SK-N-MC (cell line): ENCODE results near the gene DDAH2.

Experiments
- DNase-seq: peaks from one replicate; pipeline ENCODE4 v3.0.0-alpha.2; 2011; ENCODE audit warnings: low read depth, low spot score
- H3K27ac ChIP-seq: fragments of 200-600 bp; sonication (generic); 2 replicates; pipeline ENCODE4 v1.5.1; 2016; ENCODE audit warnings: mixed run types
- H3K36me3 ChIP-seq: fragments of 200-600 bp; sonication (generic); 2 replicates; pipeline ENCODE4 v1.6.1; 2017; ENCODE audit warnings: antibody characterized with exemption, low read length, mixed read lengths; ENCODE audit not compliant: insufficient read depth
- H3K4me3 ChIP-seq: fragments of 200-600 bp; sonication (generic); 2 replicates; pipeline ENCODE4 v1.5.1; 2016
- H3K9ac ChIP-seq: fragments of 200-600 bp; sonication (generic); 2 replicates; pipeline ENCODE4 v1.8.0; 2017; ENCODE audit warnings: mixed run types, mixed read lengths; ENCODE audit not compliant: insufficient read length
- H3K9me3 ChIP-seq: fragments of 200-600 bp; sonication (generic); 2 replicates; pipeline ENCODE4 v1.6.1; 2017; ENCODE audit warnings: low read depth, mild to moderate bottlenecking, antibody characterized with exemption, low read length, moderate library complexity, mixed read lengths
- EZH2 ChIP-seq: fragments of 200-600 bp; sonication (generic); IDR thresholded peaks from one replicate; pipeline ENCODE4 v1.6.1; 2017; ENCODE audit warnings: antibody characterized with exemption
- FOXP2 ChIP-seq: optimal IDR thresholded peaks from 2 replicates; pipeline ENCODE3; 2011; ENCODE audit warnings: mild to moderate bottlenecking, moderate library complexity; ENCODE audit not compliant: insufficient read depth; ENCODE audit errors: extremely low read length, control extremely low read depth
- POLR2AphosphoS5 ChIP-seq: IDR thresholded peaks from 2 replicates; pipeline ENCODE4 v1.6.1; 2012; ENCODE audit warnings: mild to moderate bottlenecking, low read depth, low read length, borderline replicate concordance

The DDAH2 gene

DNA sequence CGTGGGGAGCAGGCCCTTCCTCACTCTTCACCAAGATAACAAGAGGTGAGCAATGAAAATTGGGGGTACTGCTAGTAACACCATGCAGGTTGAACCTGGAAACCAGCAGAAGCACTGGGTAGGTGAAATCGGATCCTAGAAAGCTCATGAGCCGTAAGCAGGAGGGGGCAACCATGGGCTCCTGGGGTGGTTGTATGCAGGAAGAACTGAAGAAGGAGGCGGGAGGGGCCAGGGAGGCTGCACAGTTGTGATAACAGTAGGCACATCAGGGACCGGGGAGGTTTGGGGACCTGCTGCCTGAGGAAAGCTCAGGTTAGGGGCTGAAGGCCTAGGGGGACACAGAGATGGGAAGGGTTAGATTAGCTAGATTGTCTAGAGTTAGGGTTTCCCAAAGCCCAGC is 42.6 kb downstream of the DDAH2 start:
- Histone ChIP-seq H3K36me3 (peaks cover 19% of the 10 kb centered on the region; the same call in 1 of the 2 replicates), H3K4me3 (no peak overlapping the region), H3K9ac (no peak overlapping the region), H3K27ac (no peak overlapping the region), H3K9me3 (no peaks in the 10 kb centered on the region)
- TF ChIP-seq POLR2AphosphoS5 (no peak), EZH2 (no peak), FOXP2 (no peak)
- DNase-seq, result no peak

DNA sequence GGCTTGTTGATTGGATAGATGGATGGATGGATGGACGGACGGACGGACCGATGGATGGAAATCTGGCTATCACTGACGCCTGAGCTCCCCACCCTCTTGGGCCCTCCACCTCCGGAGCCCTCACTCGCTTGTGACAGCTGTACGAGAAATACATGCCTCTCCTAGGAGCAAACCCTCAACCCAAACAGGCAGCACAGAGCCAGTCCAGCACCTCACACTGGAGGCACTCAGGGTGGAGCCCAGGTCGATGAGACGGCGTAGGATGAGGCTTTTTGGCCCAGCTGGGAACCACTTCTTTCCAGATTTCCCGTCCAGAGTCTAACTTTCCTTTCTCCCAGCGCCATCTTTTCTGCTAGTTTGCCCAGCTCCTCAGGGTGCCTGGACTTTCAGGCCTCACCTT is 45.5 kb downstream of the DDAH2 start:
- DNase-seq, result no peak
- H3K9ac ChIP-seq, result no peak overlapping the region
- H3K36me3 ChIP-seq, result peaks cover 9% of the 10 kb centered on the region; the same call in 1 of the 2 replicates
- TF ChIP-seq EZH2 (no peak), FOXP2 (no peak), POLR2AphosphoS5 (no peak)
- no peaks in the 10 kb centered on the region for H3K9me3 ChIP-seq
- no peak overlapping the region for H3K27ac ChIP-seq
- no peak overlapping the region for H3K4me3 ChIP-seq

DNA sequence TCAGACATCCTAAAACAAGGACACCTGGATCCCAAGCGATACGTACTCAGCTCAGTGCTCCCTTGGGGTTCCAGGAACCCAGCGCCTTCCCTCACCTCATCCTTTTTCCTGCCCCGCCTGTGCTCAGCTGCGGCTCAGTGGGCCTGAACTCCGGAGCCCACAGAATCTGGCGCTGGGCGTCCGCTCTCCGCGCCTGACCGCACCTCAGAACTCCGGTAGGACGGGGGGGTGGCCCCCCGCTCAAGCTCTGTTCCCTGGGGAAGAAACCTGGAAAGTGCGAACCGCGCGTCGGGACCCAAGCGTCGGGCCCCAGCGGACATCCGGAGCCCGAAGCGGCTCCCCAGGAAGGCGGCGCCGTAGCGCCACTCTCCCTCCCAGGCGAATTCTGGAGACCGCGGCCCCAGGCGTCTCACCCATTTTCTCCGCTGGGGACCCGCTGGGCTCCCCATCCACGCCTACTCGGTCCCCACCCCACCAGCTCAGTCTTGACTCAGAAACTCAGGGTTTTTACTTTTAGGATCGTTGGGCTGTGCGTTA is 47.9 kb downstream of the DDAH2 start:
- Histone ChIP-seq H3K9ac (peak overlapping the region; percentile 50), H3K36me3 (no peaks in the 10 kb centered on the region), H3K4me3 (peak overlapping the region; percentile 76), H3K27ac (no peak overlapping the region), H3K9me3 (no peaks in the 10 kb centered on the region)
- TF ChIP-seq POLR2AphosphoS5 (peak; percentile 26; the same call in 1 of the 2 replicates), FOXP2 (no peak), EZH2 (no peak)
- DNase-seq, result no peak

DNA sequence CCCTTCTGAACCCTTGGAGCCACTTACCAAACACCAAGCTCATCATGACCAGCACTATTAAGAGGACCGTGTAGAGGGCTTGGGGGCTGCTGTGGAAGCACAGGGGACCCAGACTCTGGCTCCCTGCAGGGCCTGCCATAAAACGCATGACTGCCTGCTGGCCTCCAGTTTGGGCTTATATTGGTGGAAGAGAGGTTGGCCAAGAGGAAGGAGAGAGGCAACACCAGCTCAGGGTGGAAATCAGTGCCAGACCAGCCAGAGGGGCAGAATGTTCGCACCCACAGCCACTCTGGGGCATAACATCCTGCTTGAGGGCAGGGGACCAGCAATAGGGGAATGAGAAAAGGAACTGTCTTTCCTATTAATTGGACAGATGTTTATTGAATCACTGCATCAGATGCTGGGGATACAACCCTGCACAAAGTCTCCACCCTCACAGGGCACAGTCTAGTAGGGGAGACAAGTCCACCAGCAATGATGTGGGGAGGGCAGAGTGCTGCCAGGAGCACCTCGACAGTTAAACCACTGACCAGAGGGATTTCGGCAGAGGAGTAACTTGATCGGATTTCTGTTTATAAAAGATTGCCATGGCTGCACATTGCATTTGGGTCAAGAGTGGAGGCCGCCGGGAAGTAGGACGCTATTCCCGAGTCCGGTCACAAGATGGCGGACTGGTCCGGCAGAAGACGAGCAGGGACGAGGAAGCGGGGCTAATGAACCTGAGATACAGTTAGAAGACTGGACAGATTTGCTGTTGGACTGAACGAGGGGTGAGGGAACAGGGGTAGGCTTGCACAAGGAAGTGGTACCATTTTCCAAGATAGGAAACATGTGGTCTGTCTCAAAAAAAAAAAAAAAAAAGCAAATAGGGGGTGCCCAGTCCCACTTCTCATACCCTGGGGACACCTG is 48.6 kb downstream of the DDAH2 start, which contains the start of gene LY6G5C:
Gene LY6G5C (minus strand): TSS at position 842 of the 909 bp plus-strand sequence. CDS start 694 bp downstream, at position 148.
- H3K9ac ChIP-seq, result peak within 1 kb of the TSS; percentile 50
- TF ChIP-seq POLR2AphosphoS5 (no peak), EZH2 (no peak), FOXP2 (no peak)
- peak; percentile 18 for DNase-seq
- H3K4me3 ChIP-seq, result peak within 1 kb of the TSS; percentile 76
- H3K9me3 ChIP-seq, result no peaks in the 10 kb centered on the region
- H3K36me3 ChIP-seq, result no peaks in the 10 kb centered on the region
- H3K27ac ChIP-seq, result no peak within 1 kb of the TSS

DNA sequence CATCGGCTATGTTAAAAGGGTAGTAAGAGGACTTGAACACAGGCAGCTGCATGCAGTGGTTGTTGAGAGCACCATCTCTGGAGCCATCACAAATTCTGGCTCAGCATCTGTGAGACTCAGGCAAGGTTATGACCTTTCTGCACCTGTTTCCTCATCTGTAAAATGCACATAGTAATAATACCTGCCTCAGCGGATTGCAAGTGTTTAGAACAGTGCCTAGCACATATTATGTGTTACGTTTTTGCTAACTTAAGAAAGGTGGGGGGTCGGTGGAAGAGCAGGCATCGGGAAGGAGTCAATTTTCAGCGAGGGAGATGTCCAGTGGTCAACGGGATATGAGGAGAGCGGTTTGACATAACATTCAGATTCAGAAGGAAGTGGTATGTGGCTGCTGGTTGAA is 51.1 kb downstream of the DDAH2 start:
- no peak overlapping the region for H3K4me3 ChIP-seq
- H3K9ac ChIP-seq, result no peak overlapping the region
- H3K36me3 ChIP-seq, result no peaks in the 10 kb centered on the region; the same call in 1 of the 2 replicates
- no peak overlapping the region for H3K27ac ChIP-seq
- DNase-seq, result no peak
- no peaks in the 10 kb centered on the region for H3K9me3 ChIP-seq
- TF ChIP-seq POLR2AphosphoS5 (no peak), EZH2 (no peak), FOXP2 (no peak)
